HG02852 (cell line): ENCODE measurements around the gene CAMTA1.
"Not testable (repeated sequence)": the region's sequence is repeated elsewhere in the genome, so short reads cannot be mapped to it uniquely, and the experiment has no call there.

Experiments
- ATAC-seq: cut with Tn5 transposase; IDR thresholded peaks from one replicate; pipeline ENCODE4 v1.9.1; 2021; ENCODE audit warnings: mild to moderate bottlenecking, moderate library complexity; ENCODE audit not compliant: unreplicated experiment

The CAMTA1 gene

DNA sequence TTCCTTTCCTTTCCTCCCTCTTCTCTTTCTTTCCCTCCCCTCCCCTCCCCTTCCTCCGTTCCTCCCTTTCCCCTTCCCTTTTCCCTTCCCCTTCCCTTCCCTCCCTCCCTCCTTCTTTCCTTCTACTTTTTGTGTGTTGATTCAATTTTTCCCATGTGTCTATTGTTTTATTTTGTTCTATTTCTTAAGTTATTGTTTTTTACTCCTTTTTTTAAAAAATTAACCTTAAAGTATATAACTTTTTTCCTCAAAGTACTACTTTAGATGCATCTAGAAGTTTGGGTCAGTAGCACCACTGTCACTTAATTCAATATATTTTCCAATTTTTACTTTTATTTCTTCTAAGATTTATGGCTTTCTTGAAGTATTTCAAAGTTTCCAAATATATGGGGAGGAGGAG lies 537.7 kb downstream of the CAMTA1 start:
- ATAC-seq: no peak

DNA sequence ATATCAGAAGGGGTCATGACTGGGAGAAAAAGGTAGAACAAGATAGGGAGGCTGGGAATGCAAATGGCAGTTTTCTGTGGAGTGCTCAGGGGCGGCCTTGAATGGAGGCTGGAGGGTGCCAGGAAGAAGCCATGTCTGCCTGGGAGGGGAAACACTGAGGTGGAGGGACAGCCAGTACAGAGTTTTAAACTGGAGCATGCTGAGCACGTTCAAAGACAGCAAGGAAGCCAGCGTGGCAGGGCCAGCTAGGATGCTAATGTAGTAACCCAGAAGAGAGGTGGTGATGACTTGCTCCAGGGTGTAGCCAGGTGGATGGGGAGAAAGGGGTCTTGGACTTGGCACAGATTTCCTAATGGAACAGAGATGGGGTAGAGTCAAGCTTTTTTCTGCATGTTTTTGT lies 540.0 kb downstream of the CAMTA1 start:
- ATAC-seq: no peak

DNA sequence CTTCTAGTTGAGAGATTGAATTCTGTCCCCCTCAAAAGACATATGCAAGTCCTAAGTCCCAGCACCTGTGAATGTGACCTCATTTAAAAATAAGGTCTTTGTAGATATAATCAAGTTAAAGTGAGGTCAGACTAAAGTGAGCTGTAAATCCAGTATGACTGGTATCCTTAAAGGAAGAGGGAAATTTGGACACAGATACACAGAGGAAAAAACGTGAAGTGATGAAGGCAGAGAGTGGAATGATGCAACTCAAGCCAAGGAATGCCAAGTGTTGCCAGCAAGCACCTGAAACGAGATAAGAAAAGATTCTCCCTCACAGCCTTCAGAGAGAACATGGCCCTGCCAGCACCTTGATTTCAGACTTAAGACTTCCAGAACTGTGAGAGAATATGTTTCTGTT lies 541.1 kb downstream of the CAMTA1 start:
- no peak for ATAC-seq

DNA sequence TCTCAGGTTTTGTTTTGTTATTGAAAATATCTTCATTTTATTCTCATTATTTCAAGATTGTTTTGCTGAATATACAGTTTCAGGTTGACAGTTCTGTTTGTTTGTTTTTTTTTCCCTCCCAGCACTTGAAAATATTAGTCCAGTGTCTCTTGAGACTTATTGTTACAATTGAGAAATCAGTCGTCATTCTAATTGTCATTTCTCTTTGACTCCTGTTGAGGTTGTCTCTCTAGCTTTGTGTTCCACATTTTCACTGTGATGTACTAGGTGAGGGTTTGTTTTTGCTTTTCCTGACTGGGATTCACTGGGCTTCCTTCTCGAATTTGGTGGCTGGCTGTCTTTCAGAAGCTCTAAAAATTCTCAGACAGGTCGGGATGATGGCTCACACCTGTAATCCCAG lies 542.6 kb downstream of the CAMTA1 start:
- ATAC-seq: no peak

DNA sequence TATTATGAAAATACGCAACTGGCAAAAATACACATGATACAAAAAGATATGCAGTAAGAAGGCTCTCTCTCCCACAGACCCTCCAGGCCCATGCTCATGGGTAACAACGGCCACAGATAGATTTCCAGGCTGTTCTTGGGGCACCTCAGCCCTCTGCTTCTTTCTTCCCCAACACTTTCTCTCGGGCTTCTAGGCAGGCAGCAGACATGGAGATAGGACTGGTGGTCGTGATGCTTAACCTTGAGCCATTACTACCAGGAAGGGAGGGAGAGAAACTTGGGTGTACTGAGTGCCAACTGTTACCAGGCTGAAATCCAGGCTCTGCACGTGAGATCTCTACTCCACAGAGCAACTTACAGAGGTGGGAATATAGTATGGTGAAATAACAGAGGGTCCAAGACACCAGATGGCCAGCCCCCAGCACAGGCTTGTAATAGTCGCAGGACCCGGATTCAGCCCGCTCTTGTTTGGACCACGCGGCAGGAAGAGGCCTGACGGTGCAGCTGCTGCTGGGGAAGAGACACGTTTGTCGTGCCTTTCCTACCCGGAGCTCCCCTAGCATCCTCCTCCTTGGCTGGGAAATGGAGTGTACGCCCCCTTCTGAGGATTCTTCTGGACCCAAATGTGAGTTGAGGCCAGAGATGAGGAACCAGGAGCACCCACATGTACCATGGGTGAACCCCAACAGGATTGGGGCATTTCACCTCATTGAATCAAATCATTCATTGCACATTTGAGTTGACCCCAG lies 544.8 kb downstream of the CAMTA1 start:
- ATAC-seq: no peak

DNA sequence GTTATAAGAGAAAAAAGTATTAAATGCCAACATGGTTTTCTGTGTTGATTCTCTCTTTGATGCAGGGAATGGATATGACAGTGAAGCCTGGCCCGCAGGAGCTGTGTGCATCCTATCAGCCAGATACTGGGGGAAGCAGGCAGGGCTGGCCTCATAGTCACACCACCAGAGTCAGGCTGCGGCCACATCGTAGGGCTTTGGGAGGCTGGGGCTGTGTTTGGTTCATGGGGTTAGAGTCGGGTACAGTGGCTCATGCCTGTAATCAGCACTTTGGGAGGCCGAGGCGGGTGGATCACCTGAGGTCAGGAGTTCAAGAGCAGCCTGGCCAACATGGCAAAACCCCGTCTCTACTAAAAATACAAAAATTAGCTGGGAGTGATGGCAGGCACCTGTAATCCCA lies 545.5 kb downstream of the CAMTA1 start:
- ATAC-seq: not testable (repeated sequence)

DNA sequence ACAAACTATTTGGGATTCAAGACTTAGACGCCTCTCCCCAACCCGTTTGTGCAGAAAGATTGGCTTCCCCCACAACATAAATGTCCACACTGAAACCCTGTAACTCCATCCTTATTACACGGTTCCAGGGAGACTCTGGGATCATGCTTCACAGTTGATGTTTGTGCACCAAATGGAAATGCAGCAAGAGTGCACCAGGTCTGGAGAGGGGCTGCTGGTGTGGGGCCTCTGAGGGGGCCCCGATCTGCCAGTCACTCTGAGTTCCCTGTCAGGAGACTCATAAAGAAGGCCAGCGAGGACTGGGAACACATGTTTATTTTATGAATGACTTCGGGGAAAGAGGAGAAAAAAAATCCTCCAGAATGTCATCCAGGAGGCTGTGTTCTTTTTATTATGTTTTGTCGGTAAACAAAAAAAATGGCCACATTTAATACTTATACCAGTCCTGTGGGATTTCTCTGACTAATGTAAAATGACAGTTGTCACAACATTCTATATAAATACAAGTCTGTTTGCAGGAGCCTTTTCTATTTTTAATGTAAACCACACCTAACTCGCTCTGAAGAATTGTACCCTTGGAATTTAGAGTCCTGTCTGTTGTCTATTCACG lies 546.8 kb downstream of the CAMTA1 start:
- no peak for ATAC-seq

DNA sequence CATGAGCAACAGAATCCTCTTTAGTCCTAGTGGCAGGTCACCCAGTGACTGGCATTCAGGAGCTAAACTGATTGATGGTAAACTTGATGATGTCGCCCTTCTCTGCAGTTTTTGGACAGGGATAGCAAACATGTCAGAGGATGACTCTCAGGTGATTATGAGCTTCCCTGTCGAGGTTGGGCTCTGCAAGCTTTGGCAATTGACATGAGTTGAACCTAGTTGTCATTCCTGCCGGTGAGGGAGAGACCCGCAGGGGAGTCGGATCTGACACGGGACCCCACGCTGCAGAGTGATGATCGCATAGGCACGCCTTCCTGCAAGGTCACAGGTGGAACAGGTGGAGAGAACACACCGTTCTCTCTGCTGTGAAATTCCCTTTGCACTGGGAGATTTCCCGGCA lies 547.8 kb downstream of the CAMTA1 start:
- no peak for ATAC-seq

DNA sequence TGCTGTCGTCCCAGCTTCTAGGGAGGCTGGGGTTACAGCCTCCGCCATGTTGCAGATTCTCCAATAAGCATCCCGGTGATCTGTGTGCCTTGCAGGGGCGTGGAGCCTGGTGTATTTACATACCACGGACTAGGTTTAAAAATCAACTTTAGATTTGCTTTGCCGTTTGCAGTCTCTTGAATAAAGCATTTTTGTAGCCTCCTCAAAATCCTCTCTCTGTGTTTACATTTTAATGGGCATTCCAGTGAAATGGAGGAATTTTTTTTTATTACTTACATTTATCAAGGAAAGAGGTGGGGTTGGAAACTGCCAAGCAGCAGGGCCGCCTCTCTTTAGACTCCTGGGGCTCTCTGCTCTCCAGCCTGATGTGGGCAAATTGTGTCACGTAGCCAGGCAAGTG lies 548.4 kb downstream of the CAMTA1 start:
- no peak for ATAC-seq

DNA sequence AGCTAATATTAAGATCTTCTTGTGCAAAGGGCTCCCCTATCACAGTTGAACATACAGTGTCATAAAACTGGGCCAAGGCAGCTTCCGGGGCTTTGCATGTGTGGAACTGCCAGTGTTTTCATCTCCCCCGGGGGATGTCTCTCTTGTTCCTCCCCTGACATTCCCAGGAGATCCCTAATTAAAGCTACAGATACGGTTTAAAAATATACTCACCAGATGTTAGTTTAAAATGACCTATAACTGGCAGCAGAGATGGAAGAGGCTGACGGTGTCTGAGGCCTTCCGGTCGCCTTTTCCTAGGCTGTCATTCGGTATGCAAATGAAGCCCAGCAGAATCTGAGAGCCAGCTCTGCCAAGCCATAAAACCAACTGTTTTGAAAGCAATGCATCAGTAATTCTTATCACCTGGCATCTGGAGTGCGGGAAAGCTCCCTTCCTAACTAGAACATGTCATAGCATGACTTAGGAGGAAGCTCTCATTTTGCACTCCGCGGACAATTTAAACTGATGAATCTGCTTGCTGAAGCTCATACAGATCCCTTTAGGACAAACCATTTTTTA lies 549.3 kb downstream of the CAMTA1 start:
- no peak for ATAC-seq

DNA sequence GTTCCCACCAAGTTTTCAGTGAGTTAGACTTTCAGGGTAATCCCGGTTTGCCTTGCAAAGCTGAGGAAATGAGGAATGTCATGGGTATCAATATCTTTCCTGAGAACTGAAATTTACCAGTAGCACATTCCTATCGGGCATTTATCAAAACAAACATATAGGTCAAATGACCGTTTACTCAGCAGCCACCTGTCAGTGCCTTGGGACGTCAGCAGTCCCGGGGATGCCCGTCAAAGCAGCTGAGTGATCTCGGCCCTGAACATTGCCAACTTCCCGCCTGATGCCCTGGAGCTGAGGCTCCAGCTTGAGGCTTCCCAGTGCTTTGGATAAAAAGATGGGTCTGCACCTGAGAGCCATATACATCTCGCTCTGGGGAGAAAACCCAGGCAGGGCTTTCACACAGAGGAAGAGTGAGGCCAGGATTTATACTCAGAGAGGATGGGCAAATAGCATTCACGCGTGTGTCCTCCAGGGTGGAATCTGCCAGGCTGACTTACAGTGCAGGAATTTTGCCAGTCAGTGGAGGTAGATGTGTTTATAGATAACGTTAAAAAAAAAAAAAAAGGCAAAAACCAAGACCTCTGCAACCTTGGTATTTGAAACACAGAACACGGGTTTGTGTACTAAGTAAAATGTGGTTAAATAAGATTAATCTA lies 550.1 kb downstream of the CAMTA1 start:
- ATAC-seq: no peak

DNA sequence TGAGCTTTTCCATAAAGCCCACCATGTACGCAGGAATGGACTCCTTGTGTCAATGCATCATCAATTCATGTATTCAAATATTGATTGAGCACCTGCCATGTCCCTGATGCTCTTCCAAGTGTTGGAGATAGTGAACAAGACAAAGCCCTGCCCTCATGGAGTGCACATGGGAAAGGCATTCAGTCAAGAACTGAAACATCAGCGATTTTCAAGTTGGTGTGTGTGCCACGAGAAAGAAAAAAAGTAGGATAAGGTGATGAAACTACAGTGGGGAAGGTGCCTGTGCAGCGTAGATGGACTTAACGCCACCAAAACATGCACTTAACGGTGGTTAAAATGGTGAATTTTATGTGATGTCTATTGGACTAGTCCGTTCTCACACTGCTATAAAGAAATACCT lies 553.2 kb downstream of the CAMTA1 start:
- no peak for ATAC-seq

DNA sequence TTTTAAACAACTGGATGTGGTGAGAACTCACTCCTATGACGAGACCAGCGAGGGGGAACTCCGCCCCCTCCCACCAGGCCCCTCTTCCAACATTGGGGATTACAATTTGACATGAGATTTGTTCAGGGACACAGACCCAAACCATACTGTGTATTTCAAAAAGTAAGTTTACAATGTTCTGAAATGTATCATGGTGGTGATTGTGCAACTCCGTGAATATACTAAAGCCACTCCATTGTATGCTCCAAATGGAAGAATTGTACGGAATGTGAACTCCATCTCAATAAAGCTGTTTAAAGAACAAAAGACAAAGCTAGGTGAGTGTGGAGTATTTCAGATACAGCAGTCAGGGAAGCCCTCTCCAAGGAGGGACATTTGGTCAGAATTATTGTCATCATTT lies 553.8 kb downstream of the CAMTA1 start:
- ATAC-seq: no peak

DNA sequence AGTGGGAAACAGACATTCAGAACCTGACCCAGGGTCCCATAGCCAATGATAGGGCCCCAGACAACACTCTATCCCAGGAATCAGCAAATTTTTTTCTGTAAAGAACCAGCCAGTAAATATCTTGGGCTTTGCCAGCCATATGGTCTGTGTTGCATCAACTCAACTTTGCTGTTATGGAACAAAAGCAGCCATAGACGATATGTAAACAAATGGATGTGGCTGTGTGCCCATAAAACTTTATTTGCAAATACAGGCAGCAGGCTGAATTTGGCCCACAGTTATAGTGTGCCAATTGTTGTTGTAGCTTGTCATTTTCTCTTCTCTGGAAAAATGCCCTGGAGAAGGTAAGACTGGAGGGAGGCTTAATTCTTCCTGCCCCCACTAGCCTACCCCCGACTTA lies 554.7 kb downstream of the CAMTA1 start:
- no peak for ATAC-seq

DNA sequence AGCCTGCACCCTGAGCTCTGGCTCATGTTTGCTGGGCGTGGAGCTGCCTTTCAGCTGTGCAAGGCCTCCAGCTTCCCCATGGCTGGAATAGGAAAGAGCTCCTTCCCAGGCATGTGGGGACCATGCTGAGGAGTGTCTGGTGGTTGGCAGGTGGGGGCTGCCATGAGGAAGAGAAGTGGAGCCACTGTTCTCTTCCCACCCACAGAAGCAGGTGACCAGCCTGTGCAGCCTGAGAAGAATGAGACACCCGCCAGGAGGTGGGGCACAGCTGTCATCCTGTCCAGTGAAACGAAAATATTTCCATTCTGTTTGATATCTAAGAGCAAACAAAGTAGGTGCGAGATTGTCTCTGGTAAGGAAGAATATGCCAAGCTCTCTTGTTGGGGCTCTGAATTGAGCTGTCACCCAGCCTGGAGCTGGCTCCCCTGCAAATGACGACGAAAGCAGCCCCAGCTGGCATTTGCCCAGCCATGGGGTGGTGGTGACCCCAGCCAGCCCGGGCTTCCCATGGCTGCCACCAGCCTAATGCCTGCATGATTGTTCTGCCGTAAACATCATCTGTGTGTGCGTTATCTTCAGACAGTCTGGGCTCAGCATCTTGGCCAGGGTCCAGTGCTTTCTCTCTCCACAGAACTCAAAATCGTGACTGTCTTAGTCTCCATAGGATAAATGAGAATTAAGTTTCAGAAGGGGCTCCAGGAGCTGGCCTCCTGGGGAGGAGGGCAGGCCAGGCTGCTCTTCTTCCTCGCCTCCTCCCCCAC lies 556.1 kb downstream of the CAMTA1 start:
- ATAC-seq: no peak

DNA sequence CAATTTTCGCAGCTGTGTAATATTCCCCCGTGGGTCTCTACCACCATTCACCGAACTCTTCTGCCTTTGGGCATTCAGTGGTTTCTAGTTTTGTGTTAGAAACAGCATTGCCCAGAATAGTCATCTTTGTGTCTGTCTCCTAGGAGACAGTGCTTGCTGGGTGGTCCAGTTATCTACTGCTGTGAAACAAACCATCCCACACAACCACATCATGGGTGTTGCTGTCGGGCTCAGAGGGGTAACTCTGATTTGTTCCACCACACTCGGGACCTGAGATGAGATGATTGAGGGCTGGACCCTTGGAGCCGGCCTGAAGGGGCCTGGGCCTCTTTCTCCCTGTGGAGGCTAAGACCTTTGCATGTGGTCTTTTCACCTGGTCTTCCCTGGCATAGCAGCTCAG lies 558.6 kb downstream of the CAMTA1 start:
- ATAC-seq: no peak

DNA sequence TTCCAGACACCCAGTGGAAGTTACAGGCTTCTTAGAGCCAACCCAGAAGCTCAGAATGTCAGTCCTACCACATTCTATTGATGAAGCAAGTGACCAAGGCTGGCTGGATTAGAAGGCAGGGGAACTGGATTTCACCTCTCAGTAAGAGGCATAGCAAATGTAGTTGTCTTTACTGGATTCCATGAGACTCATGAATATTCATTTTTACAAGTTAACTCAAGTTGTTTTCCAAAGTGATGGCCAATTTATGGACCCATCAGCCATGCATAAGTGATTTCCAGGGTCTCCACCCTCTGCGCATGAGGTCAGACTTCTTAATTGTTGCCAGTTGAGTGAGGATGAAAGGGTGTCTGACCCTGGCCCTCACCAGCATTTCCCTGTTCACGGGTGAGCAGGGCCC lies 559.0 kb downstream of the CAMTA1 start:
- no peak for ATAC-seq

DNA sequence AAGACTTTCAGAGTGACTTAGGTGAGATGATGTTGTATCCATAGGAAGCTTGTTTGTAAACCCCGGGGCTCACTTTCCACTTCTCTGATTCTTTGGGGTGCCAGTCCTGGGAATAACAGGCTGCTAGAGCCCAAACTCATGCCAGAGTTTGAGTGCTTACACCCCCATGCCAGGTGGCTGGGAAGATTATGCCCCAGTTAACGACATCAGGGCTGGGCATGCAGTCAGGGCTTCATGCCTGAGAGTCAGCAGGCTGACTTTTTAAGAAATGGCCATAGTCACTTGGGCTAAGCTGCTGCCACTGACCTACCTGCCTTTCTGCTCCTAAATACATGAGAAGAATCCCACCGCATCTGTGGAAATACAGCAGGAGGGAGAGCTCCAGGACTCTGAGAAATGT lies 560.3 kb downstream of the CAMTA1 start:
- no peak for ATAC-seq

DNA sequence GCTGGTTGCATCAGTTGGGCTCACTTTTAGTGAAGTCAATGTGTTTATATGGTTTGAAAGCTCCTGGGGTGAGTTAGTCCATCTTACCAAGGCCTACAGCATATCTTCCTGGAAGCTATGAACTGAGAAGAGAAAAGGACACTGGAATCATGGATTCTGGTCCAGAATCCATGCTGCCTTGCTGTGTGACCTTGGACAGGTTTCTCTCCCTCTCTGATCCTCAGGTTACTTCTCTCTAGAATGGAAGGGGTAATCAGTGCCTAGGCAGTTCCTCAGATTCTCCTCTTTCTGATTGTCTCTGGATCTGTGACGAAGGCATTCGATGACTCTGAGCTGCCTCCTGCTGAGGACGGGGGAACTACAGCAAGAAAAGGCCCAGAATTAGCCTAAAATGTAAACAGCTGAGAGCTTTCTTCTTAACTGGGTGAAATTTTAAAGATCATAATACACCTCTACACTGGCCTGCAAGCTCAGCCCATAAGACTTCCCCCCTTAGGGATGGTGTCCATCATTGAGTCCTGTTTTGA lies 560.9 kb downstream of the CAMTA1 start:
- no peak for ATAC-seq

DNA sequence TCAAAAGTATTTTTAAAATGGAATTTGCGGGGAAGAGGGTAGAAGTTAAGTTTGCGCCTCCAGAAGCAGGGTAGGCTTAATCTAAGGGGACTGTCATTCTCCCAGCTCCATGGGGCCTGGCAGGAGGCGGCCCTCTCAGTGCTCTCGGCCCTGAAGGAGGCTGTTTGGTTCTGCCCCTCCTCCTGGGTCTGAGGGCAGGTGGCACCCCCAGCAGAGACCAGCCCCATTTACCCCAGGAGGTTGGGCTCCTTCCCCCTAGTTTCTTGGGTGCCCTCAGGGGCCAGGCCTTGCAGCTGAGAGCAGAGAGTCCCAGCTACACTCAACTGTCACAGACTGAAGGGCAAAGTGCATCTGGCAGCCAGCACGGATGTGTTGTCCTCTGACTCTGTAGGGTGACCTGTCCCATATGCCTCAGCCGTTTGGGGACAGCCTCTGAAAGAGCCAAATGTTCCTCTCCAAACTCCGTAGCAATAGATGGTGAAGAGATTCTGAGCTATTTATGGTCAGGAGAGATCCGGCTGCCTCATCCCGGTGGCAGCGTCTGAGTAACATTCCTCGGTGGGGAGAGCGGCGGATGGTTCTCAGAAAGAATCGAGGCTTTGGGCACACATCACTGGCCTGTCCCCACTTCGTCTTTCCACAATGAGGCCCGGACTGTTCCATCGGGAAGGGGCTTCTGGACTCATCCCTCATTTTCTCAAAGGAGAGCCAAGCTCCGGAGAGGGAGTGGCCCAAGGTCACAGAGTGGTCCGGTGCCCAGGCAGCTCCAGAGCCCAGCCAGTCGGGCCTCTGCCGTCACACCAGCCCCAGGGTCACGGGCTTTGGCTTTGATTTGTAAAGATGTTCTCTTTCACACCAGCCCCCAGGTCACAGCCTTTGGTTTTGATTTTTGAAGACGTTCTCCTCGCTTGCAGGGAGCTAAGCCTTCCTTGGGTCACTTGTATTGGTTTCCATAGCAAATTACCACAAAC lies 561.6 kb downstream of the CAMTA1 start:
- no peak for ATAC-seq
